Naive thymus-derived CD8-positive, alpha-beta T cell (primary cell): Measurements from ENCODE around the gene CBY1. TPM values are rescaled to one million over a fixed set of nuclear protein-coding genes. Genes with fewer than 3 reads are reported as not detected.
"Not testable (repeated sequence)": the region's sequence is repeated elsewhere in the genome, so short reads cannot be mapped to it uniquely, and the experiment has no call there.

Experiments
- ATAC-seq, 2 donors: fragments of 150-1000 bp; cut with Tn5 transposase in 1 of 2; sonication (Bioruptor Pico), chemical (Tn5 transposase) in 1 of 2; 1 replicate in 1 of 2; 2 replicates in 1 of 2; pipeline ENCODE4 v1.10.0; 2021; ENCODE audit warnings: mild to moderate bottlenecking in 2 of 2, moderate library complexity in 2 of 2
- POLR2A ChIA-PET: fragments of 350-600 bp; sonication (Branson Sonifier 250); formaldehyde crosslinking; loops from one replicate; lab custom pipeline; 2021; ENCODE audit warnings: antibody characterized with exemption; lab: Charles Lee
- DNase-seq, 10 donors: peaks; one replicate each; pipeline versions ENCODE4 v3.0.0 to v3.0.0-alpha.2; 2020 to 2022
- H3K27ac Mint-ChIP-seq, 10 donors: one replicate each; pipeline ENCODE4 v1.8.0; 2020 to 2022; ENCODE audit warnings: mild to moderate bottlenecking in 10 of 10, mixed read lengths in 10 of 10, moderate library complexity in 4 of 10, inconsistent platforms in 1 of 10
- H3K27me3 Mint-ChIP-seq, 5 donors: one replicate each; pipeline ENCODE4 v1.8.0; 2021 to 2022; ENCODE audit warnings: mixed read lengths in 5 of 5
- H3K36me3 Mint-ChIP-seq, 3 donors: one replicate each; pipeline ENCODE4 v1.8.0; 2020 to 2022; ENCODE audit warnings: mixed read lengths in 3 of 3, mild to moderate bottlenecking in 2 of 3, inconsistent platforms in 1 of 3
- H3K4me1 Mint-ChIP-seq, 4 donors: one replicate each; pipeline ENCODE4 v1.8.0; 2021 to 2022; ENCODE audit warnings: mixed read lengths in 4 of 4
- H3K4me3 Mint-ChIP-seq, 10 donors: one replicate each; pipeline ENCODE4 v1.8.0; 2020 to 2022; ENCODE audit warnings: mild to moderate bottlenecking in 10 of 10, mixed read lengths in 10 of 10, moderate library complexity in 6 of 10, inconsistent platforms in 1 of 10
- H3K9me3 Mint-ChIP-seq, 9 donors: one replicate each; pipeline ENCODE4 v1.8.0; 2020 to 2022; ENCODE audit warnings: mixed read lengths in 9 of 9, mild to moderate bottlenecking in 3 of 9, inconsistent platforms in 1 of 9, moderate library complexity in 1 of 9
- polyA plus RNA-seq, 3 donors: library from polyadenylated mRNA; unstranded; fragments of 300-500 nt; fragmentation: Illumina TruSeq; gene quantifications; one replicate each; pipeline ENCODE4 v1.2.3, GENCODE V29; 2021
- total RNA-seq, 8 experiments: library from RNA in 2 of 8; stranded (reverse) in 2 of 8; gene quantifications; one replicate each; pipeline ENCODE4 v1.2.3 and lab custom pipeline; 2021 to 2026

The CBY1 gene
- total RNA-seq (10 to 100 TPM; 33.2 to 36.7 TPM), polyA plus RNA-seq (10 to 100 TPM in 2 of 3 donors, 1 to 10 TPM in 1; 4.3 to 11.6 (median 11.2) TPM), total RNA-seq (lab: John Stamatoyannopoulos, UW) (4.1 to 17.0 (median 8.9) reads per million in 6 experiments)

DNA sequence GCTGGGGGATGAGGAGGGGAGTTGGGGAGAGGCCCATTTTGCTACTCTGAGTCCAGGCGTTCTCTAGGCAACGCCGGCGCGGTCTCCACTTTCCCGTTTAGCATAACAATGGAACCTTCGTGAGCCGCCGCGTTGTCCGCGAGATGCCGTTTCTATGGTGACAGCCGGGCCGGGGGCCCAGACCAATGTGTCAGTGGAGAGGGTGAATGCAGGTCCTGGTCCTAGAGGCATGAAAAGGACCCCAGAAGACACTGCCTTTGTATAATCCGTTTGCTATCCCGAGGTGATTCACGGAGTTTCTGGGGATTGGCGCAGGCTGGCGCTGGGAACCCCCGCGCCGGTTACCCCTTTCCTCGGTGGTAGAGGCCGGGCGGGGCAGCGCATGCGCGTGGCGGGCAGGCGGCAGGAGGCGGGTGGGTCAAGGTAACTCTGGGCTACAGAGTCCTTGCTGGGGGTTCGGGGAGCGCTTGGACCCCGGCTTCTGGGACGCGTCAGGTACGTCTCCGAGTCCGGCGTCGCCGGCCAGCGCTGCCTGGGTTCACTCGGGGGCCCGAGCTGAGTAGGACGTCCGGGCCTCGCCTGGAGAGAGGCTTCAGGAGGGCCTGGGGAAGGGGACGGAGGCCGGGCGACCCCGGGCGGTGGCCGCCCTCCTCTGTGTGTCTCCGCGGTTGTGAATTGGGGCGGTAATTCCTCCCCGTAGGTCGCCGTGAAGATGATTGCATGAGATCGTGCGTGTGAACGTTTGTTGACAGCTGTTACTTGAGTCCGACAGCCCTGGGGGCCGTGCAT is at the start of gene CBY1, which contains the start of gene FAM227A:
Gene CBY1, plus strand, starts transcription at position 383 of the 789 bp plus-strand sequence. CDS start 11,417 bp downstream, outside the sequence.
Gene FAM227A, minus strand, starts transcription at position 137 of the 789 bp plus-strand sequence. CDS start 6,224 bp downstream, outside the sequence.
- ATAC-seq (peak; percentile 82 to 83), DNase-seq (peak; percentile 73 to 98 (median 87))
- peak within 1 kb of the TSS; percentile 90 to 99 (median 96) for H3K4me3 Mint-ChIP-seq
- peaks cover 6 to 23% (median 14%) of the 10 kb centered on the region in 4 donors for H3K4me1 Mint-ChIP-seq
- H3K36me3 Mint-ChIP-seq, result peaks cover 0 to 3% (median 0%) of the 10 kb centered on the region in 3 donors
- H3K27me3 Mint-ChIP-seq, result no peaks in the 10 kb centered on the region
- H3K27ac Mint-ChIP-seq, result peak within 1 kb of the TSS; percentile 93 to 100 (median 99)
- POLR2A ChIA-PET, result interaction anchor here (1.1 to 2.1 kb wide), 5 partner anchors 25 to 76 kb away, joined by 4 to 18 read pairs (median 4); partner anchors contain the start of genes GTPBP1 and TOMM22
- no peaks in the 10 kb centered on the region for H3K9me3 Mint-ChIP-seq

DNA sequence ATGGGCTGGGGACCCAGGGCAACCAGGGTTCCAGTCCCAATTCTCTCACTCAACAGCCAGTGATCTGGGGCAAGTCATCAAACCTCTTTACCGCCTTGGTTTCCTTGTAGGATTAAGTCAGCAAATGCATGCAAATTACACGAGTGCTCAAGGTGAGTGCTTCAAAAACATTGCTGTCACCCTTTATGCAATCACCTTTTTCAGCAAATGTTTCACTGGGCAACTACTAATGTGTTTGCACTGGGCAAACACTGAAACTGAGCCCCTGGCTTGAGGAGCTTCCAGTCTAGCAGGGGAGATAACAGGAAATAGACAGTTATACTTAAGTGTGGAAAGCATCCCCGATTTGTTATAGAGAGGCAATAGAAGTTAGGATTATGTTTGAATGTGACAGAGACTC is 48.8 kb upstream of the CBY1 start:
- POLR2A ChIA-PET, result interaction anchor here (0.8 kb wide), 1 partner anchor 26 kb away, joined by 3 read pairs; no protein-coding TSS in a partner anchor
- H3K4me1 Mint-ChIP-seq, result no peaks in the 10 kb centered on the region
- ATAC-seq, result no peak
- H3K27ac Mint-ChIP-seq, result no peak overlapping the region
- H3K36me3 Mint-ChIP-seq, result no peaks in the 10 kb centered on the region
- DNase-seq, result no peak
- H3K4me3 Mint-ChIP-seq, result no peak overlapping the region
- H3K9me3 Mint-ChIP-seq, result no peaks in the 10 kb centered on the region
- H3K27me3 Mint-ChIP-seq, result peaks cover 0 to 3% (median 0%) of the 10 kb centered on the region in 5 donors

DNA sequence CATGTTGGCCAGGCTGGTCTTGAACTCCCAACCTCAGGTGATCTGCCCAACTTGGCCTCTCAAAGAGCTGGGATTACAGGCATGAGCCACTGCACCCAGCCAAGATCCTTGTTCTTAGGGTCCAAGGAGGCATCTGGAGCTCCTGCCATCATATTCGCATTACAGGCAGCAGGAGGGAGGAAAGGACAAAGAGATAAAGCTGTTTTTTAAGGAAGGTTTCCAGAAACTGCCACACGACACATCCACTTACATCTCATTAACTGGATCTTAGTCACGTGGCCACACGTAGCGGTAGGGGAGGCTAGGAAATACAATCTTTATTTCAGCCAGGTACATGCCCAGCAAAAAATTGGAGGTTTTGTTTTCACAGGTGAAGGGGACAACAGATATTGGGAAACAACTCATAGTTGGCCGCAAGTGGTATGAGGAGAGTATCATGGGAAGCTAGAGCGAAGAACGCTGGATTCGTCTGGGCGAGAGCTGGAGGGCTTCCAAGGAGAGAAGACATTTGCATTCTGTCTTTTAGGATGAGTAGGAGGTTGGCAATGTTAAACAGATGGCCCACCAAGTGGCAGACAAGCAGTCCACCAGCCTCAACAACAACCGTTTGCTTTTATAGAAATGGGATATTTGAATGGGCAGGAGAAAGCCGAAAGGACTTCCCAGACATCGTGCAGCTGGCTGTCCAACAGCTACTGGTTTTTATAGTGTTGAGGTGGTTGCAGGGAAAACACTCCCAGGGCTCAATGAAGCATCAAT is 47.3 kb upstream of the CBY1 start:
- no peak overlapping the region for H3K4me3 Mint-ChIP-seq
- DNase-seq (no peak), ATAC-seq (no peak)
- no peak overlapping the region for H3K27ac Mint-ChIP-seq
- POLR2A ChIA-PET, result no interaction called here
- no peaks in the 10 kb centered on the region for H3K36me3 Mint-ChIP-seq
- H3K27me3 Mint-ChIP-seq, result peaks cover 0 to 3% (median 0%) of the 10 kb centered on the region in 5 donors
- H3K9me3 Mint-ChIP-seq, result no peaks in the 10 kb centered on the region
- H3K4me1 Mint-ChIP-seq, result no peaks in the 10 kb centered on the region

DNA sequence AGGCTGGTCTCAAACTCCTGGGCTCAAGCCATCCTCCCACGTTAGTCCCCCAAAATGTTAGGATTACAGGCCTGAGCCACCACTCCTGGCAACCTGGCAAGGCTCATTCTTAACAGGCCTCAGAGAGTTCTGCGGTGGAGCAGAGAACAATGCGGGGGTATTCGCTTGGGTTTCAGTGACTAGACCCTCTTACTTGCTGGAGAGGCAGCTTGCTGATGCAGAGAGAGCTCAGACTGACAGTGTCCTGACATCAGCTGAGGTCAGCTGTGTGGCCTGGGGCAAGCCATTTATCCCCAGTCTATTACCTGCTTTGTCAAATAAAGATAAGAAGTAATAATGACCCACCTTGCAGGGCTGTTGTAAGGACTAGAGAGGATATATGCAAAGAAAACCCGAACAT is 46.2 kb upstream of the CBY1 start:
- Mint-ChIP-seq H3K27ac (no peak overlapping the region), H3K4me3 (no peak overlapping the region), H3K4me1 (no peaks in the 10 kb centered on the region), H3K27me3 (peaks cover 0 to 7% (median 2%) of the 10 kb centered on the region in 5 donors), H3K9me3 (no peaks in the 10 kb centered on the region), H3K36me3 (no peaks in the 10 kb centered on the region)
- no peak for DNase-seq
- POLR2A ChIA-PET, result no interaction called here
- ATAC-seq, result no peak

DNA sequence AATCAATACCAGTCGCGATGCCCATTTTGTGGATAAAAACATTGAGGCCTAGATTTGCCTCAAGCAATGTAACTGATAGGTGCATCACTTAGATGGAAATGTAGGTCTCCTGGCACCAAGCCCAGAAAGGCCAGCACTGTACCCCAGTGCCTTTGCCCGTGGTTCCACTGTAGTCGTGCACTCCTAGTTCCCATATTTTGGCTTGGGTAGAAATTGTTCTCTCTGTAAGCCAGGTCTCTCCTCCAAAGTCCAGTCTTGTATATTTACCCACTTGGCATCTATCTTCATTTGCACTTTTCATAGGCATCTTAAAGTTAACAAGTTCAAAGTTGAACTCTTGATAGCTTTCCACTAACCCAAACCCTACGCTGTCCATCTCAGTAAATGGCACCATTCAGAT is 44.9 kb upstream of the CBY1 start:
- Mint-ChIP-seq H3K36me3 (peaks cover 0 to 2% (median 0%) of the 10 kb centered on the region in 3 donors), H3K27me3 (peaks cover 0 to 15% (median 8%) of the 10 kb centered on the region in 5 donors), H3K4me3 (no peak overlapping the region), H3K4me1 (no peaks in the 10 kb centered on the region), H3K27ac (no peak overlapping the region), H3K9me3 (no peaks in the 10 kb centered on the region)
- ATAC-seq, result no peak
- no peak for DNase-seq
- POLR2A ChIA-PET, result no interaction called here

DNA sequence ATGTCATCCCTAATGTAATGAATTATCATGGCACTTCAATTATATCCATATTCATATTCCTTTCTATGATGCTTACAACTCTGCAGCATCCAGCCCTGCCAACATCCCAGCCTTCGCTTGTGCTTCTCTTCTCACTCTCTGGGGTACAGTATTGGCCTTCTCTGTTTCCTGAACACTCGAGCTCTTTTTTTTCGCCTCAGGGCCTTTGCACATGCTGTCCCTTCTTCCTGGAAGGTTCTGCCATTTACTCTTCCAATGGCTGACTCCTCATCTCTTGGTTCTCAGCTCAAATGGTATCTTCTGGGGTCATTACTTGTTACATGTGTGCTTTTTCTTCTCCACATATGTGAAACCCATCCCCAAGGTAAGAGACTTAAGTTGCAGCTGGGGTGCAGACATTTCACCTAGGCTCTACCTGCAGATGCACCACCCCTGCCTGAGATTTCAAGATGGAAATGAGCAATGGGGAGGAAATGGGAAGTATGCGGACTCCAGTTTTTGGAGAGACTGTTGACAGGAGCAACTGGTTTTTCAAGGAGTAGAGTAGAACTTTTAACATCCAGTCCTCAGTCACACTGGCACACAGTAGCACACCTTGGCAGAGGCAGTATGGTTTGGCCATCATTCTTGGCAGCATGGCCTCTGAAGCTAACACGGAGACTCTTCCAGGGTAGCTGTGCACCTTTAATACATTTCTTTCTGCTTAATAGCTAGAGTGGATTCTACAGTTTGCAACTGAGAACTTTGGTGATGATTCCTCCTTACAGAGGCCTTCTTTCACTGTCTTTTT is 44.0 kb upstream of the CBY1 start:
- Mint-ChIP-seq H3K4me3 (no peak overlapping the region), H3K9me3 (peaks cover 0 to 1% (median 0%) of the 10 kb centered on the region in 9 donors), H3K36me3 (peaks cover 0 to 2% (median 0%) of the 10 kb centered on the region in 3 donors), H3K27me3 (peaks cover 0 to 17% (median 8%) of the 10 kb centered on the region in 5 donors), H3K4me1 (no peaks in the 10 kb centered on the region), H3K27ac (no peak overlapping the region)
- DNase-seq, result no peak
- ATAC-seq, result no peak
- POLR2A ChIA-PET, result no interaction called here

DNA sequence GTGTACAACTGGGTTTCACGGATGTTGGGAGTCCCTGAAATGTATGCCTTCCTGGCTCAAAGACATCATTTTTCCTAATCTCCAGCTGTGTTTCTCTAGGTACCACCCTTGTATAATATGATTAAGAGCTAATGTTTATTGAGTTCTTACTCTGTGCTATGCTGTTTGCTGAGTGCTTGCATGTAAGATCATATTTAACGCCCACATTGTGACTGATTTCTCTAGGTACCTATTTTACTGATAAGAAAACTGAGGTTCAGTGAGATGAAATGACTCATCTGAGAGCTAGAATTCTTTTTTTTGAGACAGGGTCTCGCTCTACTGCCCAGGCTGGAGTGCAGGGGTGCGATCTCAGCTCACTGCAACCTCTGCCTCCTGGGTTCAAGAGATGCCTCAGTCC is 42.9 kb upstream of the CBY1 start:
- H3K27ac Mint-ChIP-seq, result peak overlapping the region in 1 of 10 donors; percentile 2
- H3K27me3 Mint-ChIP-seq, result peaks cover 0 to 19% (median 8%) of the 10 kb centered on the region in 5 donors
- no peak overlapping the region for H3K4me3 Mint-ChIP-seq
- POLR2A ChIA-PET, result interaction anchor here (0.6 kb wide), 1 partner anchor 315 kb away, joined by 4 read pairs; no protein-coding TSS in a partner anchor
- ATAC-seq (no peak), DNase-seq (no peak)
- peaks cover 2 to 7% (median 5%) of the 10 kb centered on the region in 3 donors for H3K36me3 Mint-ChIP-seq
- peaks cover 0 to 13% (median 6%) of the 10 kb centered on the region in 9 donors for H3K9me3 Mint-ChIP-seq
- no peaks in the 10 kb centered on the region for H3K4me1 Mint-ChIP-seq

DNA sequence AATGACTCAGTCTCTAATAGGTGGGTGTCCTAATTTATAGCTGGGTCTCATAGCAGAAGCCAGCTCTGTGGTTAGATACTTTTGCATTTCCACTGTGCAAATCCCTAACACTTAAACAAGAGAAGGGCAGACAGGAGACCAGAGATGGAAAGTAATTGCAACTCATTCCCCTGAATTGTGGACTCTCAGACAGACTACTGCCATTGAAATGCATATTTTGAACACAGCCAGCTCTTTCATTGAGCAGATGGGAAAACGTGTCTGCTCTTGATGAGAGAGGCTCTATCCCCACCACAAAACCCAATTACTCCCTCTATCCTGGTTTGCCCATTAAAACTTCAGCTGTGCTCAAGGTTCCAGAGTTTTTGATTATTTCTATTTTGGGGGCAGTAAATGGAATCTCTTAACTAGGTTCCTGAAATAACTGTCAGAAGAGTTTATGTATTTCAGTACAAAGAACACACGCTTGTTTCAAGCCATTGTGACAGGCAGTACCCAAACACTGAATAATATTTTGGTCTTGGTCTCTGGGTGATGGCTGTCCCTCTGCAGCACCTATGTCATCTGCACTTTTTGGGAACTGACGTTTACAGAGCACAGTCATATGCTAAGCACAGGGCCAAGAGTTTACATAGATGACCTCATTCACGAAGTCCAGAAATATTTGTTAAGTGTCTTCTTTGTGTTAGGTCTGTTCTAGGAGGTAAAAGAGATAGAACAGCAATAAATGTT is 41.9 kb upstream of the CBY1 start:
- Mint-ChIP-seq H3K27me3 (peaks cover 0 to 22% (median 8%) of the 10 kb centered on the region in 5 donors), H3K4me1 (no peaks in the 10 kb centered on the region), H3K4me3 (no peak overlapping the region), H3K9me3 (peaks cover 0 to 18% (median 8%) of the 10 kb centered on the region in 9 donors), H3K27ac (no peak overlapping the region), H3K36me3 (peaks cover 2 to 12% (median 5%) of the 10 kb centered on the region in 3 donors)
- no peak for DNase-seq
- no peak for ATAC-seq
- POLR2A ChIA-PET, result no interaction called here

DNA sequence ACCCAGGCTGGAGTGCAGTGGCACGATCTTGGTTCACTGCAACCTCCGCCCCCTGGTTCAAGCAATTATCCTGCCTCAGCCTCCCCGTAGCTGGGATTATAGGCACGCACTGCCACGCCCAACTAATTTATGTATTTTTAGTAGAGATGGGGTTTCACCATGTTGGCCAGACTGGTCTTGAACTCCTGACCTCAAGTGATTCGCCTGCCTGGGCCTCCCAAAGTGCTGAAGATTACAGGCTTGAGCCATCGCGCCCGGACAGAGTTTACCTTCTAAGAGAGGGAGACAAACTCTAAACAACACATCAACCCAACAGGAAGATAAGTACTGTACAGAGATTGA is 41.4 kb upstream of the CBY1 start:
- ATAC-seq, POLR2A ChIA-PET, DNase-seq, H3K4me3 Mint-ChIP-seq, H3K27ac Mint-ChIP-seq, H3K4me1 Mint-ChIP-seq: not testable (repeated sequence)
- H3K27me3 Mint-ChIP-seq, result peaks cover 0 to 22% (median 10%) of the 10 kb centered on the region in 5 donors
- peaks cover 2 to 12% (median 5%) of the 10 kb centered on the region in 3 donors for H3K36me3 Mint-ChIP-seq
- H3K9me3 Mint-ChIP-seq, result peaks cover 0 to 18% (median 8%) of the 10 kb centered on the region in 9 donors

DNA sequence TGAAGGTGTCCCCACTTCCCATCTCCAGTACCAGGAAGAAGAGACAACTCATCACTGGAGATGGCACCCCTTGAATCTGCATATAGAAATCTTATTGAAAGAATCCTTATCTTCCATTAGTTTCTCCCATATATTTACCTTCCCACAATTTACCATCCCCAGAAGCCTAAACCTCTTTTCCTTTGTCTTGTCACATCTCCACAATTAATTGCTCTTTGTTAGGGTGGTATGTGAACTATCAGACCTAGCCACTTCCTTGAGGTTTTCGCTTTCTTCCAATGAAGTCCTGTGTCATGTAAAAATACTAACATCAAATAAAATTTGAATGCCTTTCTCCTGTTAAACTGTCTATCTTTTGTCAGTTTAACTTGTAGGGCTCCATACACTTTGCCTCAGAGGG is 38.2 kb upstream of the CBY1 start:
- POLR2A ChIA-PET, result no interaction called here
- peaks cover 0 to 18% (median 8%) of the 10 kb centered on the region in 9 donors for H3K9me3 Mint-ChIP-seq
- peak overlapping the region in 1 of 10 donors; percentile 18 for H3K27ac Mint-ChIP-seq
- peaks cover 2 to 12% (median 5%) of the 10 kb centered on the region in 3 donors for H3K36me3 Mint-ChIP-seq
- ATAC-seq, result no peak
- H3K4me1 Mint-ChIP-seq, result no peaks in the 10 kb centered on the region
- no peak overlapping the region for H3K4me3 Mint-ChIP-seq
- H3K27me3 Mint-ChIP-seq, result peaks cover 0 to 22% (median 10%) of the 10 kb centered on the region in 5 donors
- no peak for DNase-seq

DNA sequence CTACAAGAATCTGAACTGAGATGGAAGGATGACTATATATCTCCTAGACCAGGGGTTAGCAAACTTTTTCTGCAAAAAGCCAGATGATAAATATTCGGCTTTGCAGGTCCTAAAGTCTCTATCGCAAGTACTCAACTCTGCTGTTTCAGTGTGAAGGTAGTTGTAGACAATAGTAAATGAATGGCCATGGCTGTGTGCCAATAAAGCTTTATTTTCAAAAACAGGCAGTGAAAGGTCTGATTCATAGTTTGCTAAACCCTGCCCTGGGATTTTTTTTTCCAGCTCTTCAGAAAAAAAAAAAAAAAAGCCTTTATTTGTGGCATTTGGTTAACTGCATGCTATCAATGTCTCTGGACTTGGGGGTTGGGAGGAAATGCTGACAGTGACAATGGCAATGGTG is 37.8 kb upstream of the CBY1 start:
- no peak overlapping the region for H3K27ac Mint-ChIP-seq
- H3K9me3 Mint-ChIP-seq, result peaks cover 0 to 18% (median 8%) of the 10 kb centered on the region in 9 donors
- H3K4me3 Mint-ChIP-seq, result no peak overlapping the region
- POLR2A ChIA-PET, result interaction anchor here (0.7 kb wide), 1 partner anchor 270 kb away, joined by 3 read pairs; no protein-coding TSS in a partner anchor
- no peaks in the 10 kb centered on the region for H3K4me1 Mint-ChIP-seq
- peaks cover 2 to 12% (median 5%) of the 10 kb centered on the region in 3 donors for H3K36me3 Mint-ChIP-seq
- DNase-seq (no peak), ATAC-seq (no peak)
- H3K27me3 Mint-ChIP-seq, result peaks cover 0 to 22% (median 10%) of the 10 kb centered on the region in 5 donors
